ENCODE measurements around the gene INSRR.

DNA sequence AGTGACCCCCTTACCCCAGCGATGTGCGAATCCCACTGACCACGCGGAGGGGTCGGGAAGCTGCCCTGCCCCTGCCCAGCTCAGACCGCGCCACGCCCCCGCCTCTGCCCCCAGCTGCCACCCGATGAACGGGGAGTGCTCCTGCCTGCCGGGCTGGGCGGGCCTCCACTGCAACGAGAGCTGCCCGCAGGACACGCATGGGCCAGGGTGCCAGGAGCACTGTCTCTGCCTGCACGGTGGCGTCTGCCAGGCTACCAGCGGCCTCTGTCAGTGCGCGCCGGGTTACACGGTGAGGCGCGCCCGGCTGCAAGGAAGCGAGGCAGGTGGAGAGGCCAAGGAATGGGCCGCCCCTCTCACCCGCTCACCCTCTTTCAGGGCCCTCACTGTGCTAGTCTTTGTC, 49.6 kb upstream of the INSRR start:
- no peak for TF ChIP-seq FOXP2 (optimal IDR thresholded peaks at IDR 0.05; ENCODE audit: borderline replicate concordance, extremely low read depth, extremely low read length, insufficient read depth)
- TF ChIP-seq, protein P1, sequence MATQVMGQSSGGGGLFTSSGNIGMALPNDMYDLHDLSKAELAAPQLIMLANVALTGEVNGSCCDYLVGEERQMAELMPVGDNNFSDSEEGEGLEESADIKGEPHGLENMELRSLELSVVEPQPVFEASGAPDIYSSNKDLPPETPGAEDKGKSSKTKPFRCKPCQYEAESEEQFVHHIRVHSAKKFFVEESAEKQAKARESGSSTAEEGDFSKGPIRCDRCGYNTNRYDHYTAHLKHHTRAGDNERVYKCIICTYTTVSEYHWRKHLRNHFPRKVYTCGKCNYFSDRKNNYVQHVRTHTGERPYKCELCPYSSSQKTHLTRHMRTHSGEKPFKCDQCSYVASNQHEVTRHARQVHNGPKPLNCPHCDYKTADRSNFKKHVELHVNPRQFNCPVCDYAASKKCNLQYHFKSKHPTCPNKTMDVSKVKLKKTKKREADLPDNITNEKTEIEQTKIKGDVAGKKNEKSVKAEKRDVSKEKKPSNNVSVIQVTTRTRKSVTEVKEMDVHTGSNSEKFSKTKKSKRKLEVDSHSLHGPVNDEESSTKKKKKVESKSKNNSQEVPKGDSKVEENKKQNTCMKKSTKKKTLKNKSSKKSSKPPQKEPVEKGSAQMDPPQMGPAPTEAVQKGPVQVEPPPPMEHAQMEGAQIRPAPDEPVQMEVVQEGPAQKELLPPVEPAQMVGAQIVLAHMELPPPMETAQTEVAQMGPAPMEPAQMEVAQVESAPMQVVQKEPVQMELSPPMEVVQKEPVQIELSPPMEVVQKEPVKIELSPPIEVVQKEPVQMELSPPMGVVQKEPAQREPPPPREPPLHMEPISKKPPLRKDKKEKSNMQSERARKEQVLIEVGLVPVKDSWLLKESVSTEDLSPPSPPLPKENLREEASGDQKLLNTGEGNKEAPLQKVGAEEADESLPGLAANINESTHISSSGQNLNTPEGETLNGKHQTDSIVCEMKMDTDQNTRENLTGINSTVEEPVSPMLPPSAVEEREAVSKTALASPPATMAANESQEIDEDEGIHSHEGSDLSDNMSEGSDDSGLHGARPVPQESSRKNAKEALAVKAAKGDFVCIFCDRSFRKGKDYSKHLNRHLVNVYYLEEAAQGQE (IDR thresholded peaks at IDR 0.05; ENCODE audit: insufficient read depth in 1 of 2, low read depth in 2 of 2, low read length in 2 of 2): no peak
- TF ChIP-seq SIN3A (IDR thresholded peaks at IDR 0.05; ENCODE audit: borderline replicate concordance, insufficient read depth, low read length): no peak
- no peak for TF ChIP-seq TAF1 (IDR thresholded peaks at IDR 0.05; ENCODE audit: borderline replicate concordance, insufficient read depth, low read length)
- TF ChIP-seq POLR2AphosphoS5 (IDR thresholded peaks at IDR 0.05; ENCODE audit: low read depth, low read length): no peak

Data from PFSK-1 (cell line).